Stimulated activated CD4-positive, alpha-beta T cell treated with anti-CD3 and anti-CD28 coated beads, Interleukin-12 subunit alpha, Interleukin-12 subunit beta, amount 100 ng/mL, for 24 hours (primary cell): ENCODE measurements around the gene ADAP1.

Source experiments
- DNase-seq, 2 experiments: peaks; one replicate each; pipeline ENCODE4 v3.0.0-alpha.2; 2020; ENCODE audit warnings: low read depth in 2 of 2

Gene ADAP1

DNA sequence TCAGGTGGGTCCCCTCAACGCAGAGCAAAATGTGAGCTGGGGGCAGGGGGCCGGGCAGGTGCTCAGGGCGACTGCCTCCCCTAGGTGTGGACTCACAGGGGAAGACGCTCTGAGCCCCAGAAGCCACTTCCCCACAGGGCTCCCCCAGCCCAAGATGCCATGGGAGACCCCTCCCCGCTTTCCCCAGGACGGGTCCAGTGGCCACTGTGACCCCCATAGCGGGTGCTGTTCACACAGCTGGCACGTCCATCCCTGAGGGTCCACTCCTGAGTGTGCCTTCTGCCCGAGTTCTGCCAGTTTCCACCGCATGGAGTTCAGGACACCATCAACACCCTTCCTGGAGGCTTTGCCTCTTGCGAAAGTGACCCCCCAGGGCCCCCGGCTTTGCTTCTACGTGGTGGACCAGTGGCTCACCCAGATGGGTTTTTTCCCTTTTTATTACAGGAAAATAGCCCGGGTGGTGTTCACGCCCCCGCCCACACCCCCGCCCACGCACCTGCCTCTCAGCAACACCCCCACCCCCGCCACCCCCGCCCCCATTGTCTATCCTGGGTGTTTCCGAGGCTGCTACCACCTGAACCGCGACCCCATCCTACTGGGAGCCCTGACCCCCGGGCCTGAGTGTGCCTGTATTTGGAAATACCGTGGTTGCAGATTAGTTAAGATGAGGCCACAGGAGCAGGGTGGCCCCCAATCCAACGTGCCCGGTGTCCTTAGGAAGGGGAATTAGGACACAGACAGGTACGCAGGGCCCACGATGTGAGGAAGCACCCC is 32.0 kb downstream of the ADAP1 start:
- peak in 1 of 2 experiments; percentile 40 for DNase-seq

- DNase-seq, result no peak
Observed at GRCh38 chr7:921581-922333, 32.7 kb downstream of the ADAP1 start.

- DNase-seq, result no peak
Observed at GRCh38 chr7:921071-921461, 33.4 kb downstream of the ADAP1 start.

DNA sequence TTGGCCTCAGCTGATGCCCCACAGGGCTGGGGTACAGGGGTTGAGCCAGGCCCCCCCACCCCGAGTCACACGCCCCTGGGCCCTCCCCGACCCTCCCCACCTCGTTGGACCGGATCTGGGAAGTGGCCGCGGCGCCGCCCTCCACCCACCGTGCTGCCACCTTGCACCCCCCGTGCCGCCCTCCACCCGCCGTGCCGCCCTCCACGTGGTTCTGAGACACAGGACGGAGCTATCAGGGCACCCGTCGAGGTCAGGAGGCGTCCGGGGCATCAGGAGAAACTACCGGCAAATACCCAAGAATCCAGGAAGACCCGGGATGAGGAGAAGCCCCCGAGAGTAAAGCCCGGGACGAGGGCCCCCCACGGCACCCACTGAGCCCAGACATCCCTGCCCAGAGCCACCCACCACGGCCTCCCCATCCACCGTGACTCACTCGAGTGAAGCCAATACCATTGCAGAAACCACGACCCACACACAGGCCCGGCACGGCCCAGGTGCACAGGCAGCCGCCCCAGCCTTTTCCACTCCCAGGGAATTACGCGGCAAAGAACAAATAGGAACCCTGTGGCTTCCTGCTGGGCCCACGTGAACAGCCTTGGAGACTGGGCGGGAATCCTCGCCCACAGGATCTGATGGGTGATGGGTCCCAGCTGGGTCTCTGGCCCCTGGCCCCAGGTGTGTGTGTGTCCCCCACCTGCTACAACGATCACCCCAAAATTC is 34.0 kb downstream of the ADAP1 start:
- no peak for DNase-seq

GRCh38 chr7:919924-920341 is 34.5 kb downstream of the ADAP1 start:
- DNase-seq, result no peak

DNA sequence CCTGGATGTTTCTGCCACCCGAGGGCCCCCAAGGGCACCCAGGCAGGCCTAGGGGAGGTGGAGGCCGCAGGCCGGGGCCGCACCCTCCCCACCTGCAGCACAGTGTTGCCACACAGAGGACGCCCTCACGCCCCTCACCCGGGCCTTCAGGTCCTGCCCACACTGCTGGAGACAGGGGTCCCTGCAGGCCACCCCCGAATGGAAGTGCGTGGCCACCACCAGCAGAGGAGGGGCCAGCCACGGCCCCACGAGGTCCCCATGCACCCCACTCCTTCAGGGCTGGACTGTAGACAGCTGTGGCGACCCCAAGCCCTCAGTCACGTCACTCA is 35.4 kb downstream of the ADAP1 start:
- DNase-seq, result no peak

- no peak for DNase-seq
Observed at GRCh38 chr7:918441-919113, 35.9 kb downstream of the ADAP1 start.

GRCh38 chr7:918118-918425 is 36.4 kb downstream of the ADAP1 start:
- DNase-seq, result no peak

- no peak for DNase-seq
Observed at GRCh38 chr7:917255-918117, 37.0 kb downstream of the ADAP1 start.

GRCh38 chr7:916291-916941 is 38.1 kb downstream of the ADAP1 start:
- no peak for DNase-seq

- DNase-seq, result no peak
Observed at GRCh38 chr7:915291-916218, 38.9 kb downstream of the ADAP1 start.

DNA sequence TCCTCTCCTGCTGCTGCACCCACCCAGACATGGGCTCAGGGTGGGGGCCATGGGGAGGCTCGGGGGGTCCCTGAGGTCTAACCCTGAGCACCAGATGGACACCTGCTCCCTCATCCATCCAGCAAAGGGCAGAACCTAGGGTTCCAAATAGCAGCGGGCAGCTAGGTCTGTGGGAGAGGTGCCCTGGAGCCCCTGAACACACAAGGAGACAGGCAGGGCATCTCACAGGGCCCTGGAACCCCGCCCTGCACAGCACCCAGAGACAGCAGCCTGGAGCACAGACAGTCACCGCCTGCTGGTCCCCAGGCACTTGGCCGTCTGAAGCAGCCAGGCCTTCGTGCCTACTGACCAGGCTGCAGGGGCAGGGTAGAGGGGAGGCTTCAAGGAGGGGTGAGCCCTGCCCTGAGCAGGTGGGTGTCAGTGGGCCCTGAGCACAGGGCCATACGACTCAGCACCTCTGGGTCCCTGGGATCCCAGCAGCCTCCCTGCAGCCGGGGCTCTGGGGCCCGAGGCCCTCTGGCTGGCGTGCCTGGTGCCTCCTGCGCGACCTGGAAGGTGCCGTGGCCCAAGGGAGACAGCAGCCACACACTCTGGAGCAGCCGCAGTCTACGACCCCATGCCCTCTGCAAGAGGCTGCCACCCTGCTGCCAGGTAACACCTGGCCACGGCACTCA is 39.8 kb downstream of the ADAP1 start:
- DNase-seq, result no peak

- no peak for DNase-seq
Observed at GRCh38 chr7:913736-914520, 40.6 kb downstream of the ADAP1 start.

GRCh38 chr7:911791-912480 is 42.5 kb downstream of the ADAP1 start:
- DNase-seq, result no peak

- DNase-seq, result no peak
Observed at GRCh38 chr7:910931-911431, 43.5 kb downstream of the ADAP1 start.

DNA sequence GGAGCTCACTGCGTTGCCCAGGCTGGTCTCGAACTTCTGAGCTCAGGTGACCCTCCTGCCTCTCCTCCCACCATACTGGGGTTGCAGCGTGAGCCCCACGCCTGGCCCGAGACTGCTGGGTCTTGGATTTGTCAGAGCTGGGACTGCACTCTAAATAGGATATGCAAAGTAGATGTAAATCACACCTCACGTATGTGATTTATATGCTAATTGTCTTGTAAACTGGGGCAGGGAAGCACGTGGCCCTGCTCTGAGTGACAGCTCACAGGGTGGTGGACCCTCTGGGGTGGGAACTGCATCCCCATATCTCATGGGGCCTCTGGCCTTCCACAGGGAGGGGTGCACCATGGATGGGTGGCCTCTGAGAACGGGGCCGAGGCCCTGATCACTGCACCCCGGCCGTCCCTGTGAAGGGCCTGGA is 44.0 kb downstream of the ADAP1 start:
- DNase-seq, result no peak
